Measurements from ENCODE around the gene RSPH6A.

The RSPH6A gene

GRCh38 chr19:45779231-45780145, 35.6 kb downstream of the RSPH6A start:
- peak; percentile 88 for DNase-seq

DNA sequence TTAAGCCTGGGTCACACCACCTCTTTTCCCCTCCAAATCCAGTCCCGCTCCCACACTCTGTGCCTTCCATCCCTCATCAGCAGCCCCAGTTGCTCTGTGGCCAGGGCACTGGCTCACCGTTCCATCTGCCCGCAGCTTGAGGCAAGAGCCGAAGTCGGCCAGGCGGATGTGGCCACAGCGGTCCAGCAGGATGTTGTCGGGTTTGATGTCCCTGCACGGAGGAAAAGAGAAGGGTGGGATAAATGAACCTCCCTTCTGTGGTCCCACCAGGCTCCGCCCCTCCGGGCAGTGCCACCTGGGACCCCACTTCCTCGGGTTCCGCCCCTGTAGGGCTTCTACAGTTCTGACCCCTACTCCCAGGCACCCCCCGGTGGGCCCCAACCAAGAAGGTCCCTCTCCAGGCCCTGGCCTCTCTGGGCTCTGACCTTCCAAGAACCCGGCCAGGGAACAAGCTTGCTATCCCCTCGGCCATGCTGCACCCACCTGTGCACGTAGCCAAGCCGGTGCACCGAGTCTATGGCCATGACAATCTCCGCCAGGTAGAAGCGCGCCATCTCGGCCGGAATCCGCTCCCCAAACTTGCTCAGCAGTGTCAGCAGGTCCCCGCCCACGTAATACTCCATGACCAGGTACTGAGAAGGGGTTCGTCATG, 37.0 kb downstream of the RSPH6A start:
- DNase-seq = no peak

GRCh38 chr19:45777395-45777961, 37.6 kb downstream of the RSPH6A start:
- DNase-seq = no peak

DNA sequence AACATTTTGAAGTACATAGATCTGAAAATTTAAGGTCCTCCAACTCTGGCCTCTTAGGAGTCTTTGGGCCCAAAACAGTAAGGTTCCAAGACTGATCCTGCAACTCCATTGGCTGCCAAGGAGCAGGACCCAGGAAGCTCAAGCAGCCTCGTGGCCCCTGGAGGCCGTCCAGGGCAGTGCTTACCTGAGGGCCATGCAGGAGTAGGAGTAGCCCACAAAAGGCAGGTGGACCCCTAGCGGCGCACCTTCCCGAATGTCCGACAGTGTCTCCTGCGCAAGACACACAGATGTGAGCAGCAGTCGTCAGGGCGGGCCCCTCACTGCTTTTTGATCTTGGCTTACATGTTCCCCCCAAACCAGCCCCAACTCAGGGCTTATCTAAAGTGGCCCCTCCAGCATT, 40.3 kb downstream of the RSPH6A start:
- no peak for DNase-seq

DNA sequence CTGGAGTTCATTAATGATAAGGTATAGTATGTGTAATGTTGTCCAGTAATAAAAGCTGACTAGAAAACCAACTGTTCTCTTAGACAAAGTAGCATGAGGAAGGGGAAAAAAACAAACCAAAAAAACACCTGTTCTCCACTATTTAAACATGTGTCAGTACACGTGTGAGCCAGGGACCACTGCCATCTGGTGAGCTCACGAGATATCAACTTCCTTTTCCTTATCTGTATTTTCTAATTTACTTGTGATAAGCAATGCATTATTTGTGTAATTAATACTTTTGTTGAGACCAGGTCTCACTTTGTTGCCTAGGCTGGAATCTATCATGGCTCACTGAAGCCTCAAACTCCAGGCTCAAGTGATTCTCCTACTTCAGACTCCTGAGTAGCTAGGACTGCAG, 41.7 kb downstream of the RSPH6A start:
- DNase-seq = no peak

- no peak for DNase-seq
These were observed 42.2 kb downstream of the RSPH6A start for GRCh38 chr19:45772912-45773311.

GRCh38 chr19:45772130-45772840, 42.8 kb downstream of the RSPH6A start:
- DNase-seq = no peak

- DNase-seq = no peak
These were observed 43.7 kb downstream of the RSPH6A start for GRCh38 chr19:45771311-45771933.

- DNase-seq = peak; percentile 91
These were observed 44.7 kb downstream of the RSPH6A start for GRCh38 chr19:45770192-45771101.

- no peak for DNase-seq
These were observed 45.3 kb downstream of the RSPH6A start for GRCh38 chr19:45769821-45770191.

DNA sequence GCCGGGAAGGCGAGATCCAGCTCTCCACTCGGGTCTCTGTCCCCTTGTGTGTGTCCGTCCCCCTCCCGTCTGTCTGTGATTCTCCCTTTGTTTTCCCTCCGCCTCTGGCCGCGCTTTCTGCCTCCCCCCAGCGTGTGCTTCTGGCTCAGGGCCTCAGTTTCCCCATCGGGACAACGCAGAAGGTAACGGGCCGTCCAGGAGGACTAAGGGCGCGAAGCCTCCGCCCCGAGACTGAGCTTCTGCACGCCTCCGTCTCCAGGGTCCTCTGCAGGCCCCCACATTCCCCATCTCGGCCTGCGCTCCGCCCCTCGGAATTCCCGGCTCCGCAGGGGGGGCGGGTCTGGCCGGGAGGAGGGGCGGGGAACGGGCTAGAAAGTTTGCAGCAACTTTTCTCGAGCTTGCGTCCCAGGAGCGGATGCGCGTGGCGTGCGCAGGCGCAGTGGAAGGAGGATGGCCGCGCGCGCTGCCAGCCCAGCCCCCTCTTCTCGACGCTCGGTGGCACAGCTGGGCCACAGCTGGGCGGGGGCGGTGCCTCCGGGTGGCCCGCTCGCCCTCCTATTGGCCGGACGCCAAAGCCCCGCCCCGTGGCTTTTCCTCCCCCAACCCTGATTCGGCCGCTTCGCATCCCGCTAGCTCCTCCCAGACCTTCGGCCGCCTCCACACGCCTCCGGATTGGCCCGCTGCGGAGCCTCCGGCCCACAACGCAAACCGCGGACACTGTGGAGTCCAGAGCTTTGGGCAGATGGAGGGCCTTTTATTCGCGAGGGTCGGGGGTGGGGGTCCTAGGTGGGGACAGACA, 45.9 kb downstream of the RSPH6A start, which contains the start of gene SIX5:
Gene SIX5, minus strand, starts transcription at position 269 of the 799 bp plus-strand sequence. CDS start 408 bp downstream, outside the sequence.
- DNase-seq = peak; percentile 96

GRCh38 chr19:45768655-45768983, 46.5 kb downstream of the RSPH6A start:
- peak; percentile 49 for DNase-seq

DNA sequence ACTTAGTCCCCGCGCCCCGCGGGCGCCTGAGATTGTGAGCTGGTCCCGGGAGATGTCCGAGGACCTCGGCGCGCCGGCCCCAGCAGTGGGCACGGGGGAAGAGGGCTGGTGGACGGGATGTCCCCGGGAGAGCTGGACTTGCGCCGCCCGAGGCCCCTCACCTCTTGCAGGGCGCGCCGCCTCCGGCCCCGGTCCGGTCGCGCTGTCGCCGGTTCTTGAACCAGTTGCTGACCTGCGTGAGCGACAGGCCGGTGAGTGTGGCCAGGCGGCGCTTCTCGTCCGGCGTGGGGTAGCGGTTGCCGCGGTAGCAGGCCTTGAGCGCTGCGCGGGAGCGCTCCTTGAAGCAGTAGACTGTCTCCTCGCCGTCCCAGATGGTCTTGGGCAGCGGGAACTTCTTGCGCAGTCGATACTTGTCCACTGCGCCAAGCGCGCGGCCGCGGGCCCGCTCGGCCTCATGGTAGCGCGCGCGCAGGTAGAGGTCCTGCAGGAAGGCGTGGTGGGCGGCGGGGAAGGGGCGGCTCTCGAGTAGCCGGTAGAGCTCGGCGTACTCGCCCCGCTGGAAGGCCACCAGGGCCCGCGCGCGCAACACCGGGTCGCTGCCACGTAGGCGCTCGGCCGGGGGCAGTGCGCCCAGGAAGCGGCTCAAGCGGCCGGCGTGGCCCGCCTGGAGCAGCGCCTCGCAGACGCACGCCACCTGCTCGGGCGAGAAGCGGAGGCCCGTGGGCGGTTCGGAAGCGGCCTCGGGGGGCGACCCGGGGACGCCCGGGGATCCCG, 47.0 kb downstream of the RSPH6A start:
- peak; percentile 7 for DNase-seq

DNA sequence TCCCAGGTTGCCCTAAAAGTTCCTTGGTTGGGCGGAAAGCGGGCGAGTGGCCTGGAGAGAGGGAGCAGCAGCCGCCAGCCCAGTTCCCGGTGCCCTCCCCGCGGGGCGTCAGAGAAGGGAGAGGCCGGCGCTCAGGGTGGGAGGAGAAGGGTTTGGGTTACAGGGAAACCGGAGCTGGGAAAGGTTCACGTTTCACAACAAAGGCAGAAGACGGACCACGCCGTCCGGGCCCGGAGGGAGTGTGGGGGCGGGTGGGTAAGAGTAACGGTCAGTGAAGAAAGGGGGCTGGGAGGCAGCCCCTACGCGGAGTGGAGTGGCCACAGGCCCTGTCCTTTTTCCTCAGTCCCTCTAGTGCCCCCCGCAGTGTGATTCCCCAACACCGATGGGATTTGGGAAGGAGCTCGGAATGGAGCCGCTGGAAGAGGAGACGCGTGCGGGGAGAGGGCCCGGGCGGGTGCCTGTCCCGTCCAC, 47.7 kb downstream of the RSPH6A start:
- no peak for DNase-seq

- DNase-seq = no peak
These were observed 48.2 kb downstream of the RSPH6A start for GRCh38 chr19:45766869-45767346.

- no peak for DNase-seq
These were observed 48.7 kb downstream of the RSPH6A start for GRCh38 chr19:45766296-45766868.

DNA sequence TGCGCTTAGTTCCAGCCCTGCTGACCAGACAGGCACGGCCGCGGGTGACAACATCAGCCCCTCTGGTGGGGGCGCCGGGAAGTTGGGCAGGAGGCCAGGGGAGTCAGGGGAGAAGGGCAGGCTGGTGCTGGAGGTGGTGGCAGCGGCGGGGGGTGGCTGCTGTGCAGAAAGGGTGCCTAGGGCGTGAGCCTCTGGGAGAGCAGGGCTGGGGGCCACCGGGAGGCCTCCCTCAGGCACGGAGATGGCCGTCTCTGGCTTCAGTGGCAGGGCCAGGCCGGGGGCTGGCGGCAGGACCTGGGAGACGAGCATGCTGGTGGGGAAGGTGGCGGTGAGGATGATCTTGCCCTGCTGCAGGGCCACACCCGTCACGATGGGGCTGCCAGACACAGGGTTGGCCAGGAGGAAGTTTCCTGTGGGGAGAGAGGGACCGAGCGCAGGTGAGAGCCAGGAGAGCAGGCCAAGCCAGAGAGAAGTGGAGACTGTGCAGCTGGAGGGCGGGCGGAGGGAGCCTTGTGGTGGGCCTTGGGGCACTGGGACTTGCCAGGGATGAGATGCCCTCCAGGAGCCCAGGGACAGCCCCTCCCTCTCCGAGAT, 49.3 kb downstream of the RSPH6A start:
- DNase-seq = no peak

- DNase-seq = no peak
These were observed 50.0 kb downstream of the RSPH6A start for GRCh38 chr19:45764945-45765701.

Data from CD4-positive, alpha-beta T cell treated with Interleukin-21 for 1 hour (primary cell).